SKM-1 (cell line): Measurements from ENCODE around the gene LPAR6.
"Not testable (repeated sequence)": the region's sequence is repeated elsewhere in the genome, so short reads cannot be mapped to it uniquely, and the experiment has no call there.

Experiments used
- DNase-seq: peaks from one replicate; lab custom pipeline; 2025; ENCODE audit not compliant: unreplicated experiment; lab: John Stamatoyannopoulos, UW

Gene LPAR6

GRCh38 chr13:48412881-48413351 lies at the start of gene LPAR6:
LPAR6 (minus strand) TSS chr13:48413113; CDS start chr13:48412423, 690 bp downstream.
- DNase-seq = no peak

GRCh38 chr13:48457578-48458242 lies 44.8 kb upstream of the LPAR6 start:
- DNase-seq = no peak

GRCh38 chr13:48456546-48456945 lies 43.6 kb upstream of the LPAR6 start:
- DNase-seq = no peak

- not testable (repeated sequence) for DNase-seq
These were observed 38.3 kb upstream of the LPAR6 start for GRCh38 chr13:48451196-48451595.

GRCh38 chr13:48449656-48450055 lies 36.7 kb upstream of the LPAR6 start:
- no peak for DNase-seq

- peak; percentile 57 for DNase-seq
These were observed 36.2 kb upstream of the LPAR6 start for GRCh38 chr13:48448959-48449614.

GRCh38 chr13:48448285-48448958 lies 35.5 kb upstream of the LPAR6 start:
- DNase-seq = no peak

GRCh38 chr13:48446464-48446863 lies 33.6 kb upstream of the LPAR6 start:
- DNase-seq = no peak

- DNase-seq = no peak
These were observed 30.7 kb upstream of the LPAR6 start for GRCh38 chr13:48443442-48444208.

GRCh38 chr13:48437371-48437770 lies 24.5 kb upstream of the LPAR6 start:
- DNase-seq = no peak

GRCh38 chr13:48436661-48437288 lies 23.9 kb upstream of the LPAR6 start:
- no peak for DNase-seq

- DNase-seq = no peak
These were observed 21.3 kb upstream of the LPAR6 start for GRCh38 chr13:48434200-48434599.

- no peak for DNase-seq
These were observed 19.2 kb upstream of the LPAR6 start for GRCh38 chr13:48431987-48432615.

GRCh38 chr13:48431431-48431830 lies 18.5 kb upstream of the LPAR6 start:
- no peak for DNase-seq

GRCh38 chr13:48429886-48430285 lies 17.0 kb upstream of the LPAR6 start:
- DNase-seq = no peak

- DNase-seq = no peak
These were observed 16.1 kb upstream of the LPAR6 start for GRCh38 chr13:48429036-48429435.

- not testable (repeated sequence) for DNase-seq
These were observed 13.9 kb upstream of the LPAR6 start for GRCh38 chr13:48426755-48427298.

- no peak for DNase-seq
These were observed 13.1 kb upstream of the LPAR6 start for GRCh38 chr13:48426052-48426451.

GRCh38 chr13:48424212-48424611 lies 11.3 kb upstream of the LPAR6 start:
- no peak for DNase-seq

GRCh38 chr13:48422003-48422402 lies 9.1 kb upstream of the LPAR6 start:
- not testable (repeated sequence) for DNase-seq
